Measurements from ENCODE around the gene MPP2. TPM values are rescaled to one million over a fixed set of nuclear protein-coding genes. Genes with fewer than 3 reads are reported as not detected.

MPP2 gene
- total RNA-seq, 1 donor = 0.72 TPM

DNA sequence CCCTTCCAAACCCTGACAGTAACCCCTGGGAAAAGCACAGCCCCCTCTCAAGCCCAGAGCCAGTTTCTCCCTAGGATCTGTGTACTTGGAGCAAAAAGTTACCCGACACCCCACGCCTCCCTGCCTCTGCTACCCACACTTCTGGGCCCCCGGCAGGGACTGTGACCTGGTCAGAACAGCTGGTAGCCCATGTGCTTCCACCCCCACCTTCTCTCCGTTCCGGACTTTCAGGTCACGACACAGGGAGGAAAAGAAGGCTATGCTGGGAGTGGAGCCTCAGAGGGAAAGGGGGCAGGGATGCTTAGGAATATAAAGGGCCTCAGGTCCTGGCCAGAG lies 28.6 kb upstream of the MPP2 start:
- peaks cover 10% of the 10 kb centered on the region for H3K27me3 ChIP-seq (ENCODE audit: insufficient read depth, low read length)
- no peaks in the 10 kb centered on the region for H3K36me3 ChIP-seq (ENCODE audit: insufficient read depth, low read length)
- no peak overlapping the region for H3K4me2 ChIP-seq (ENCODE audit: insufficient read depth, low read length)
- H2AFZ ChIP-seq (ENCODE audit: low read length) = no peak overlapping the region
- TF ChIP-seq, protein P1, sequence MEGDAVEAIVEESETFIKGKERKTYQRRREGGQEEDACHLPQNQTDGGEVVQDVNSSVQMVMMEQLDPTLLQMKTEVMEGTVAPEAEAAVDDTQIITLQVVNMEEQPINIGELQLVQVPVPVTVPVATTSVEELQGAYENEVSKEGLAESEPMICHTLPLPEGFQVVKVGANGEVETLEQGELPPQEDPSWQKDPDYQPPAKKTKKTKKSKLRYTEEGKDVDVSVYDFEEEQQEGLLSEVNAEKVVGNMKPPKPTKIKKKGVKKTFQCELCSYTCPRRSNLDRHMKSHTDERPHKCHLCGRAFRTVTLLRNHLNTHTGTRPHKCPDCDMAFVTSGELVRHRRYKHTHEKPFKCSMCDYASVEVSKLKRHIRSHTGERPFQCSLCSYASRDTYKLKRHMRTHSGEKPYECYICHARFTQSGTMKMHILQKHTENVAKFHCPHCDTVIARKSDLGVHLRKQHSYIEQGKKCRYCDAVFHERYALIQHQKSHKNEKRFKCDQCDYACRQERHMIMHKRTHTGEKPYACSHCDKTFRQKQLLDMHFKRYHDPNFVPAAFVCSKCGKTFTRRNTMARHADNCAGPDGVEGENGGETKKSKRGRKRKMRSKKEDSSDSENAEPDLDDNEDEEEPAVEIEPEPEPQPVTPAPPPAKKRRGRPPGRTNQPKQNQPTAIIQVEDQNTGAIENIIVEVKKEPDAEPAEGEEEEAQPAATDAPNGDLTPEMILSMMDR (IDR thresholded peaks at IDR 0.05; ENCODE audit: extremely low read depth, low read depth, low read length) = no peak
- no peaks in the 10 kb centered on the region for H3K9me3 ChIP-seq (ENCODE audit: low read depth, low read length)
- H3K27ac ChIP-seq (ENCODE audit: low read depth, low read length) = no peak overlapping the region
- no peak for DNase-seq (ENCODE audit: insufficient read length, low spot score, missing footprints)
- H3K4me1 ChIP-seq (ENCODE audit: insufficient read depth, low read length) = no peaks in the 10 kb centered on the region
- no peaks in the 10 kb centered on the region for H4K20me1 ChIP-seq (ENCODE audit: insufficient read depth, low read length)
- no peaks in the 10 kb centered on the region for H3K79me2 ChIP-seq (ENCODE audit: insufficient read depth, low read length)
- no peak overlapping the region for H3K4me3 ChIP-seq (ENCODE audit: insufficient read depth, low read length)

DNA sequence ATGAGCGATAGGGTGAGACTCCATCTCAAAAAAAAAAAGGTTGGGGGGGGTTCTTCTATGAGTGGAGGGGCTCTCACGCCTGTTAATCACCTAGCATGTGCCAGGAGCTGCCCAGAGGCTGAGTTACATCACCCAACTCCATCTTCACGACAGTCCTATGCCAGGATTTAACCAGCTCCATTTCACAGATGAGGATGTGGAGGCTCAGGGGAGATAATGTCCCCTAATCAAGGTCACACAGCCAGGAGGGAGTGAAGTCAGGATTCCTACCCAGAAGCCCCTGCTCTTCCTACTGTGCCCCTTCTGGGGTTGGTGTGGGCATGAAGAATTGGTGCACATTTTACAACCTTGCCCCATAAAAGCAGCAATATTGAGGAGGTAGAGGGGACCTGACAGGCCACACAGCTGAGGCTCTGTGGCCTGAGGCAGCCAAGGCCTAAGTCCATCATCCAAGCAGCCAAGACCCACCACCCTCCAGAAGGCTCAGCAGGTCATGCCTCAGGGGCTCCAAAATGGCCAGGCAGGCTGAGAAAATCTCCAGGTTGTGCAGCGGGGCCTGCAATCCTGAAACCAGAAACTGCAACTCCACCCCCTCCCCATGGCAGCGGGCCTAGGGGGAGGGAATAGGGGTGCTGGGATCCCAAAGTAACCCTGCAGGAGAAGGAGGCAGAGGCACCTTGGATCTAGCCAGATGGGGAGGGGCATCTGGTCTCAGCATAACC lies 28.0 kb upstream of the MPP2 start:
- no peaks in the 10 kb centered on the region for H3K9me3 ChIP-seq (ENCODE audit: low read depth, low read length)
- no peak overlapping the region for H3K4me3 ChIP-seq (ENCODE audit: insufficient read depth, low read length)
- H4K20me1 ChIP-seq (ENCODE audit: insufficient read depth, low read length) = no peaks in the 10 kb centered on the region
- TF ChIP-seq, protein P1 (IDR thresholded peaks at IDR 0.05; ENCODE audit: extremely low read depth, low read depth, low read length) = no peak
- peaks cover 10% of the 10 kb centered on the region for H3K27me3 ChIP-seq (ENCODE audit: insufficient read depth, low read length)
- H3K79me2 ChIP-seq (ENCODE audit: insufficient read depth, low read length) = no peaks in the 10 kb centered on the region
- H2AFZ ChIP-seq (ENCODE audit: low read length) = no peak overlapping the region
- no peak overlapping the region for H3K27ac ChIP-seq (ENCODE audit: low read depth, low read length)
- no peaks in the 10 kb centered on the region for H3K4me1 ChIP-seq (ENCODE audit: insufficient read depth, low read length)
- no peaks in the 10 kb centered on the region for H3K36me3 ChIP-seq (ENCODE audit: insufficient read depth, low read length)
- no peak overlapping the region for H3K4me2 ChIP-seq (ENCODE audit: insufficient read depth, low read length)
- no peak for DNase-seq (ENCODE audit: insufficient read length, low spot score, missing footprints)

DNA sequence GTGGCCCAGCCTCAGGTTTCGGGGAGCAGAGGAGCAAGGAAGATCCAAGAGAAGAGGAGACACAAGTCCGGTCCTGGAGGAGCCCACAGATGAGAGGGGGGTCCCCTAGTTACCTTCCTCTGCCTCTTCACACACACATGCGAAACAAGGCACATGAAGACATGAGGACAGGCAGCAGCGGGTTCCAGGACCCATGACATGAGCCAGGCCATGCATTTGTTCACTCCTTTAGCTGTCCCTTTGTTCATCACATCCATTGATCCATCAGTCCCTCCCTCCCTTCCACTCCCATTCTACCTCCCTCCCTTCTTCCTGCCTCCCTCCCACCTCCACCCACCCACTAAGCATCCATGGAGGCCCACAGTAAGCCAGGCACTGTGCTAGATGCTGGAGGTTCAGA lies 25.6 kb upstream of the MPP2 start:
- Histone ChIP-seq H3K4me3 (ENCODE audit: insufficient read depth, low read length) (no peak overlapping the region), H4K20me1 (ENCODE audit: insufficient read depth, low read length) (no peaks in the 10 kb centered on the region), H2AFZ (ENCODE audit: low read length) (no peak overlapping the region), H3K4me2 (ENCODE audit: insufficient read depth, low read length) (no peak overlapping the region), H3K9me3 (ENCODE audit: low read depth, low read length) (no peaks in the 10 kb centered on the region), H3K79me2 (ENCODE audit: insufficient read depth, low read length) (no peaks in the 10 kb centered on the region), H3K27me3 (ENCODE audit: insufficient read depth, low read length) (peaks cover 28% of the 10 kb centered on the region), H3K4me1 (ENCODE audit: insufficient read depth, low read length) (no peaks in the 10 kb centered on the region), H3K27ac (ENCODE audit: low read depth, low read length) (no peak overlapping the region), H3K36me3 (ENCODE audit: insufficient read depth, low read length) (no peaks in the 10 kb centered on the region)
- TF ChIP-seq, protein P1 (IDR thresholded peaks at IDR 0.05; ENCODE audit: extremely low read depth, low read depth, low read length) = no peak
- DNase-seq (ENCODE audit: insufficient read length, low spot score, missing footprints) = no peak

DNA sequence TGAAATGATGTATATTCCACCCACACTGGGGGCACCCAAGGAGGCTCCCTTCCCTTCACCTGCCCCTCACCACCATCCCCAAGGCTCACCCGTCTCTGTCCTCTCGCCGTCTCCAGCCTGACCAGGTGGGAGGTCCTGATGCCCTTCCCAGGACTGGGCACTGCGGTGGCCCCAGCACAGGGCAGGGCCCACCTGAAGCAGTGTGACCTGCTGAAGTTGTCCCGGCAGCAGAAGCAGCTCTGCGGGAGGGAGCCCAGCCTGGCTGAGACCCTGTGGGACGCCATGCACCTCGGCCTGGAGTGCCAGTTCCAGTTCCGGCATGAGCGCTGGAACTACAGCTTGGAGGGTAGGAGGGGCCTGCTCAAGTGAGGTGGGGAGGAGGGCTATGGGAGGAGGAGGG lies 25.0 kb upstream of the MPP2 start:
- no peaks in the 10 kb centered on the region for H3K4me1 ChIP-seq (ENCODE audit: insufficient read depth, low read length)
- TF ChIP-seq, protein P1 (IDR thresholded peaks at IDR 0.05; ENCODE audit: extremely low read depth, low read depth, low read length) = no peak
- no peak overlapping the region for H3K4me2 ChIP-seq (ENCODE audit: insufficient read depth, low read length)
- H3K36me3 ChIP-seq (ENCODE audit: insufficient read depth, low read length) = no peaks in the 10 kb centered on the region
- H3K9me3 ChIP-seq (ENCODE audit: low read depth, low read length) = no peaks in the 10 kb centered on the region
- no peak overlapping the region for H3K4me3 ChIP-seq (ENCODE audit: insufficient read depth, low read length)
- H3K27ac ChIP-seq (ENCODE audit: low read depth, low read length) = no peak overlapping the region
- no peaks in the 10 kb centered on the region for H3K79me2 ChIP-seq (ENCODE audit: insufficient read depth, low read length)
- no peak overlapping the region for H2AFZ ChIP-seq (ENCODE audit: low read length)
- H3K27me3 ChIP-seq (ENCODE audit: insufficient read depth, low read length) = peaks cover 33% of the 10 kb centered on the region
- no peak for DNase-seq (ENCODE audit: insufficient read length, low spot score, missing footprints)
- no peaks in the 10 kb centered on the region for H4K20me1 ChIP-seq (ENCODE audit: insufficient read depth, low read length)
